ENCODE results near the gene TIPARP.

GRCh38 chr3:156633335-156633734, 41.1 kb upstream of the TIPARP start:
- TF ChIP-seq CTCF (IDR thresholded peaks at IDR 0.05) (no peak), POLR2A (IDR thresholded peaks at IDR 0.05) (no peak)
